Esophagus muscularis mucosa (tissue), 4 donors: ENCODE results near the gene MRC2. TPM values are rescaled to one million over a fixed set of nuclear protein-coding genes. Genes with fewer than 3 reads are reported as not detected.

Source experiments
- DNase-seq: peaks from one replicate; pipeline ENCODE4 v3.0.0-alpha.2; 2017; ENCODE audit errors: extremely low spot score
- H3K27ac ChIP-seq, 4 donors: fragments of 200-600 bp; sonication (generic); replicated peaks in 1 of 4; 1 replicate in 3 of 4; 2 replicates in 1 of 4; pipeline ENCODE4 v1.5.1; 2016 to 2019; ENCODE audit warnings: mild to moderate bottlenecking in 1 of 4
- H3K27me3 ChIP-seq, 4 donors: fragments of 200-600 bp; sonication (generic); one replicate each; pipeline versions ENCODE4 v1.5.1 to v1.6.0; 2016 to 2019
- H3K36me3 ChIP-seq, 4 donors: fragments of 200-600 bp; sonication (generic); one replicate each; pipeline ENCODE4 v1.5.1; 2016 to 2019
- H3K4me1 ChIP-seq, 4 donors: fragments of 200-600 bp; sonication (generic); one replicate each; pipeline ENCODE4 v1.5.1; 2016 to 2019
- H3K4me3 ChIP-seq, 4 donors: fragments of 200-600 bp; sonication (generic); 1 replicate in 2 of 4; 2 replicates in 2 of 4; pipeline ENCODE4 v1.5.1; 2016 to 2019; ENCODE audit warnings: mild to moderate bottlenecking in 4 of 4, moderate library complexity in 1 of 4
- H3K9me3 ChIP-seq, 4 donors: fragments of 200-600 bp; sonication (generic); 1 replicate in 3 of 4; 2 replicates in 1 of 4; pipeline ENCODE4 v1.5.1; 2016 to 2019
- EP300 ChIP-seq: sonication (generic); formaldehyde crosslinking; IDR thresholded peaks from one replicate; pipeline ENCODE4 v1.6.1; 2017; ENCODE audit warnings: antibody characterized with exemption
- POLR2A ChIP-seq: fragments of 450-650 bp; IDR thresholded peaks from one replicate; pipeline ENCODE4 v1.6.1; 2017; ENCODE audit warnings: antibody characterized with exemption, moderate library complexity, mild to moderate bottlenecking, low read depth
- POLR2AphosphoS5 ChIP-seq, 2 donors: sonication (generic); formaldehyde crosslinking; IDR thresholded peaks; one replicate each; pipeline ENCODE4 v1.6.1; 2017; ENCODE audit warnings: antibody characterized with exemption in 2 of 2
- WGBS: methylation state at CpG from one replicate; pipeline ENCODE4 v1.1.5; 2018; 5-methylcytosine and 5-hydroxymethylcytosine counted together
- intact Hi-C: fragments of 100-400 bp; cut with DNase I; formaldehyde crosslinking; loops from one replicate; pipeline ENCODE4 v1.15.1; 2023
- small RNA-seq, 3 donors: library from RNA; depleted of rRNA; stranded (forward); fragments of <200 nt; gene quantifications; one replicate each; pipeline ENCODE3, GENCODE V24; 2016
- total RNA-seq, 4 donors: library from RNA; depleted of rRNA; stranded (reverse); fragments of >200 nt; gene quantifications; one replicate each; pipeline versions ENCODE4 v1.1.0 to v1.2.1, GENCODE V29; 2016
- TF ChIP-seq, protein P1 (sequence below), 3 experiments: fragments of 200-600 bp in 2 of 3; fragments of 450-650 bp in 1 of 3; sonication (generic) in 2 of 3; IDR thresholded peaks; one replicate each; pipeline ENCODE4 v1.5.1; 2017 to 2019; ENCODE audit warnings: antibody characterized with exemption in 3 of 3, mild to moderate bottlenecking in 2 of 3, moderate library complexity in 1 of 3

Gene MRC2
- total RNA-seq, 4 donors from 2014 or later: 31.0 to 57.7 (median 40.4) TPM

DNA sequence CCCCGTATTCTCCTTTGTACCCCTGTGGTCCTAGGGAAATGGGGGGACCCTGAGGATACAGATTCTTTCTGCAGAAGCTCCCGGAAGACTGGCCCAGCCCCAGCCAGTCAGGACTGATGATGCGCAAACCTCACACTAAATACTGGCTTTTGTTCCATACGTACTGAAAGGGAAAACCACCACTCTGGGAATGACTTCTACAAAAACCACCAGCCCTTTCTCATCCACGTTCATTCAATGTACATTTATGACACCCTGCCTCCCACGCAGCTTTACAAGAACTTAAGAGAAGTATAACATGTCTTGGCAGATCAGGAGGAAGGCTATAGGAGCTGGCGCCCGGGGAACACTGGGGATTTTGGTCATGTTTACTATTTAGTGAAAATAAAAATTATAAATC is 110.0 kb downstream of the MRC2 start:
- Histone ChIP-seq H3K27me3 (no peaks in the 10 kb centered on the region), H3K4me3 (no peak overlapping the region), H3K27ac (no peak overlapping the region), H3K36me3 (no peaks in the 10 kb centered on the region), H3K9me3 (no peaks in the 10 kb centered on the region), H3K4me1 (no peaks in the 10 kb centered on the region)
- 88% methylated on average over 8 of the region's 8 CpGs for WGBS
- TF ChIP-seq, protein P1, sequence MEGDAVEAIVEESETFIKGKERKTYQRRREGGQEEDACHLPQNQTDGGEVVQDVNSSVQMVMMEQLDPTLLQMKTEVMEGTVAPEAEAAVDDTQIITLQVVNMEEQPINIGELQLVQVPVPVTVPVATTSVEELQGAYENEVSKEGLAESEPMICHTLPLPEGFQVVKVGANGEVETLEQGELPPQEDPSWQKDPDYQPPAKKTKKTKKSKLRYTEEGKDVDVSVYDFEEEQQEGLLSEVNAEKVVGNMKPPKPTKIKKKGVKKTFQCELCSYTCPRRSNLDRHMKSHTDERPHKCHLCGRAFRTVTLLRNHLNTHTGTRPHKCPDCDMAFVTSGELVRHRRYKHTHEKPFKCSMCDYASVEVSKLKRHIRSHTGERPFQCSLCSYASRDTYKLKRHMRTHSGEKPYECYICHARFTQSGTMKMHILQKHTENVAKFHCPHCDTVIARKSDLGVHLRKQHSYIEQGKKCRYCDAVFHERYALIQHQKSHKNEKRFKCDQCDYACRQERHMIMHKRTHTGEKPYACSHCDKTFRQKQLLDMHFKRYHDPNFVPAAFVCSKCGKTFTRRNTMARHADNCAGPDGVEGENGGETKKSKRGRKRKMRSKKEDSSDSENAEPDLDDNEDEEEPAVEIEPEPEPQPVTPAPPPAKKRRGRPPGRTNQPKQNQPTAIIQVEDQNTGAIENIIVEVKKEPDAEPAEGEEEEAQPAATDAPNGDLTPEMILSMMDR (IDR thresholded peaks at IDR 0.05): no peak
- TF ChIP-seq EP300: no peak
- TF ChIP-seq POLR2A: no peak
- TF ChIP-seq POLR2AphosphoS5 (IDR thresholded peaks at IDR 0.05): no peak
- intact Hi-C loops: no loop called here
- no peak for DNase-seq

DNA sequence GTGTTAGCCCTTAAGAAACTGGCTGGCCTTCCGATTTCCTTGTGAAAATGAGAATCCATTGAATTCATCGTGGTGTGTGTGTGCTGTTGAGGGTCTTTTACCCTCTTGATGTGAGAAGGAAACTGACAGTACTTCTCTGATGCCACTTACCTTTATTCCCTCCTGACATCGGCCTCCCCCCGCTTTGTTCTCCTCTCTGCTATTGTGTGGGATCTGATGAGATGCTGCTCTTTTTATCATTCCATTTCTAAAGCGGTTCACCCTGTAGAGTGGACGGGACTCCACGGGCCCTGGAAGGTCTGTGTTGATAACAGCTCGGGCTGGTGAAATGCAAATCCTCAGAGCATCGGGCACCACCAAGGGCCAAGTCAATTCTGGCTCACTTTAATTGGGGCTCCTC is 110.8 kb downstream of the MRC2 start:
- intact Hi-C loops: no loop called here
- WGBS: 94% methylated on average over 9 of the region's 9 CpGs
- DNase-seq: no peak
- no peak overlapping the region for H3K27ac ChIP-seq
- H3K36me3 ChIP-seq: no peaks in the 10 kb centered on the region
- no peaks in the 10 kb centered on the region for H3K9me3 ChIP-seq
- no peaks in the 10 kb centered on the region for H3K4me1 ChIP-seq
- no peaks in the 10 kb centered on the region for H3K27me3 ChIP-seq
- no peak for TF ChIP-seq POLR2A
- no peak for TF ChIP-seq EP300
- no peak for TF ChIP-seq POLR2AphosphoS5 (IDR thresholded peaks at IDR 0.05)
- TF ChIP-seq, protein P1 (IDR thresholded peaks at IDR 0.05): no peak
- H3K4me3 ChIP-seq: no peak overlapping the region

DNA sequence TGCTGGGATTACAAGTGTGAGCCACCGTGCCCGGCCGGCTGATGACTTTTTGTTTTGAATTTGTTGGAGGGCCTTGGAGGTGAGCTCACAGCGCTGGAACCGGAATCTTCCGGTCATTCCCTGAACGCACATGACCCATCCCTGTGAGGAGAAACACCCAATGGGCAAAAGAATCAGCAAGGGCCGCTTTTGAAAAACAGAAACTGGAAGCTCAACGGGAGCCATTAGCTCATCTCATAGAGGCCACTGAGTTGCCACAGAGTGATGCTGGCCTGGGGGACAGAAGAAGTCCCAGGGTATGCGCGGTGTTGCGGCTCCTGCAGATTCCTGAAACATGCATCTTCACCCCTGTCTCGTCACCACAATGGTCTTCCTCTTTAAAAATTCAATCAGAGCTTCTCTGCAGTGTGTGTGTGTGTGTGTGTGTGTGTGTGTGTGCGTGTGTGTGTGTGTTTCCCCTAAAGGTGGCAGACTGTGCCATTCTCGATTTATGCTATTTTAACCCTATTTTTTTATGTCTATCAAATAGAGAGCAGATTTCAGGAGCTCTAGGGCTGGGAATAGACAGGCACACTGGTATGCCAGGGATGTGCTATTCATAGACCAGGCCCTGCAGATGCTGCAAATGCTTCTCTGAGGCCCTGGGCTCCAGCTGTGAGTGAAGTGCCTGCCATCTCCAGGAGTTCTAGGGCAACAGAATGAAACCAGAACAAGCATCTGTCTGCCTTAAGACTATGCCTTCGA is 112.3 kb downstream of the MRC2 start:
- no peak for TF ChIP-seq POLR2A
- TF ChIP-seq, protein P1 (IDR thresholded peaks at IDR 0.05): no peak
- no peak for TF ChIP-seq POLR2AphosphoS5 (IDR thresholded peaks at IDR 0.05)
- no peak for TF ChIP-seq EP300
- H3K9me3 ChIP-seq: no peaks in the 10 kb centered on the region
- no peak for DNase-seq
- H3K36me3 ChIP-seq: no peaks in the 10 kb centered on the region
- intact Hi-C loops: no loop called here
- H3K4me1 ChIP-seq: no peaks in the 10 kb centered on the region
- WGBS: 96% methylated on average over 16 of the region's 16 CpGs
- no peak overlapping the region for H3K4me3 ChIP-seq
- H3K27me3 ChIP-seq: no peaks in the 10 kb centered on the region
- H3K27ac ChIP-seq: no peak overlapping the region

DNA sequence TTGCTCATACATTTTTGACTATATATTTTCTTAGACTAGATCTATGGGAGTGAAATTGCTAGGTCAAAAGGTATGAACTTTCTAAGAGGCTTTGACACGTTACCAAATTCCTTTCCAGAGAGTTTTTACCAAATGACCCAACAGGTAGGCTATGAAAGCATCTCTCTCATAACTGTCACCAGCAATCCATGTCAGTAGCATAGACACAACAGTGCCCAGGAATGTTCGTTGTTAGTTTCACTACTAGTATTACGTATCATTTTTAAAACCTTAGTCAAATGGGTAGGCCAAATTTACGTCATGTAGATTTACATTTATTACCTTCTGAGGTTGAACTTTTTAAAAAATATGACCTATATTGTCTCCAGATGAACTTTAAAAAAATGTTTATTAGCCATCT is 113.8 kb downstream of the MRC2 start:
- TF ChIP-seq POLR2AphosphoS5 (IDR thresholded peaks at IDR 0.05) (no peak), POLR2A (no peak), EP300 (no peak)
- TF ChIP-seq, protein P1 (IDR thresholded peaks at IDR 0.05): no peak
- WGBS: 94% methylated on average over 4 of the region's 4 CpGs
- Histone ChIP-seq H3K9me3 (no peaks in the 10 kb centered on the region), H3K27ac (no peak overlapping the region), H3K27me3 (no peaks in the 10 kb centered on the region), H3K36me3 (no peaks in the 10 kb centered on the region), H3K4me1 (no peaks in the 10 kb centered on the region), H3K4me3 (no peak overlapping the region)
- no peak for DNase-seq
- intact Hi-C loops: no loop called here

Small RNAs within 50 kb of the gene (small RNA-seq; reads per million reads assigned to genes)
- gene RF00019 (0 reads per million in 3 donors), gene RNU6-446P (0 reads per million in 3 donors)

Other genes starting within 250 kb of the MRC2 start
- not detected for gene EFCAB3, start 247.1 kb upstream of the MRC2 start, total RNA-seq
- 10 to 100 TPM; 12.2 to 14.3 (median 13.5) TPM for gene METTL2A, start 203.8 kb upstream of the MRC2 start, total RNA-seq
- 10 to 100 TPM; 35.3 to 43.2 (median 38.3) TPM for gene TLK2, start 148.8 kb upstream of the MRC2 start, total RNA-seq
- gene MARCHF10, start 180.6 kb downstream of the MRC2 start, total RNA-seq: under 1 TPM in 3 of 4 donors, not detected in 1; 0.33 to 0.52 (median 0.42) TPM